ENCODE measurements around the gene PDX1.

PDX1 gene

GRCh38 chr13:27965343-27965739 lies 45.5 kb downstream of the PDX1 start:
- TF ChIP-seq ZBTB7A (IDR thresholded peaks at IDR 0.05; ENCODE audit: low read depth) = no peak
- TF ChIP-seq TCF12 (IDR thresholded peaks at IDR 0.05; ENCODE audit: low read depth) = no peak
- TF ChIP-seq EGR1 (IDR thresholded peaks at IDR 0.05) = no peak
- TF ChIP-seq MAX (IDR thresholded peaks at IDR 0.05) = no peak
- TF ChIP-seq EP300 (IDR thresholded peaks at IDR 0.05; ENCODE audit: borderline replicate concordance) = no peak
- TF ChIP-seq YY1 (IDR thresholded peaks at IDR 0.05; ENCODE audit: low read depth) = no peak
- no peak for TF ChIP-seq NFIC (IDR thresholded peaks at IDR 0.05)
- TF ChIP-seq CREB1 (IDR thresholded peaks at IDR 0.05; ENCODE audit: low read depth) = no peak
- TF ChIP-seq TAF1 (IDR thresholded peaks at IDR 0.05; ENCODE audit: low read depth) = no peak
- no peak for TF ChIP-seq CEBPB (IDR thresholded peaks at IDR 0.05)
- TF ChIP-seq TEAD4 (IDR thresholded peaks at IDR 0.05) = no peak
- no peak for TF ChIP-seq USF1 (IDR thresholded peaks at IDR 0.05)
- no peak for TF ChIP-seq FOXM1 (IDR thresholded peaks at IDR 0.05; ENCODE audit: borderline replicate concordance, low read depth)
- TF ChIP-seq RAD21 (IDR thresholded peaks at IDR 0.05; ENCODE audit: low read depth) = no peak

GRCh38 chr13:27965740-27966640 lies 46.2 kb downstream of the PDX1 start:
- TF ChIP-seq TEAD4 (IDR thresholded peaks at IDR 0.05) (no peak), TCF12 (IDR thresholded peaks at IDR 0.05; ENCODE audit: low read depth) (no peak)

- TF ChIP-seq EGR1 (IDR thresholded peaks at IDR 0.05) = no peak
- no peak for TF ChIP-seq MAX (IDR thresholded peaks at IDR 0.05)
- TF ChIP-seq TAF1 (IDR thresholded peaks at IDR 0.05; ENCODE audit: low read depth) = no peak
- TF ChIP-seq REST (IDR thresholded peaks at IDR 0.05; ENCODE audit: low read depth) = no peak
- no peak for TF ChIP-seq YY1 (IDR thresholded peaks at IDR 0.05; ENCODE audit: low read depth)
- no peak for TF ChIP-seq CREB1 (IDR thresholded peaks at IDR 0.05; ENCODE audit: low read depth)
- no peak for TF ChIP-seq CEBPB (IDR thresholded peaks at IDR 0.05)
- TF ChIP-seq USF1 (IDR thresholded peaks at IDR 0.05) = no peak
- no peak for TF ChIP-seq TCF12 (IDR thresholded peaks at IDR 0.05; ENCODE audit: low read depth)
- no peak for TF ChIP-seq NFIC (IDR thresholded peaks at IDR 0.05)
- no peak for TF ChIP-seq ZBTB7A (IDR thresholded peaks at IDR 0.05; ENCODE audit: low read depth)
- TF ChIP-seq RAD21 (IDR thresholded peaks at IDR 0.05; ENCODE audit: low read depth) = no peak
- no peak for TF ChIP-seq TEAD4 (IDR thresholded peaks at IDR 0.05)
- TF ChIP-seq EP300 (IDR thresholded peaks at IDR 0.05; ENCODE audit: borderline replicate concordance) = no peak
- no peak for TF ChIP-seq FOXM1 (IDR thresholded peaks at IDR 0.05; ENCODE audit: borderline replicate concordance, low read depth)
Observed at GRCh38 chr13:27966641-27967202, 46.9 kb downstream of the PDX1 start.

GRCh38 chr13:27967203-27967735 lies 47.5 kb downstream of the PDX1 start:
- no peak for TF ChIP-seq CREB1 (IDR thresholded peaks at IDR 0.05; ENCODE audit: low read depth)

GRCh38 chr13:27967736-27968315 lies 48.0 kb downstream of the PDX1 start:
- TF ChIP-seq CEBPB (IDR thresholded peaks at IDR 0.05) = no peak
- no peak for TF ChIP-seq TAF1 (IDR thresholded peaks at IDR 0.05; ENCODE audit: low read depth)
- no peak for TF ChIP-seq REST (IDR thresholded peaks at IDR 0.05; ENCODE audit: low read depth)
- no peak for TF ChIP-seq EP300 (IDR thresholded peaks at IDR 0.05; ENCODE audit: borderline replicate concordance)
- TF ChIP-seq RAD21 (IDR thresholded peaks at IDR 0.05; ENCODE audit: low read depth) = no peak
- TF ChIP-seq CREB1 (IDR thresholded peaks at IDR 0.05; ENCODE audit: low read depth) = no peak
- no peak for TF ChIP-seq TEAD4 (IDR thresholded peaks at IDR 0.05)
- no peak for TF ChIP-seq MAX (IDR thresholded peaks at IDR 0.05)
- no peak for TF ChIP-seq YY1 (IDR thresholded peaks at IDR 0.05; ENCODE audit: low read depth)
- TF ChIP-seq ZBTB7A (IDR thresholded peaks at IDR 0.05; ENCODE audit: low read depth) = no peak
- no peak for TF ChIP-seq FOXM1 (IDR thresholded peaks at IDR 0.05; ENCODE audit: borderline replicate concordance, low read depth)
